Mesenchymal stem cell (in vitro differentiated cells and primary cell): ENCODE data around the gene NFS1.
A peak's percentile ranks its signal among the peaks of the same experiment; 100 is the strongest.

Experiments used
- DNase-seq: peaks from one replicate; pipeline ENCODE4 v3.0.0-alpha.2; 2013
- H2AFZ ChIP-seq: one replicate; pipeline ENCODE4 v1.6.1; 2013; ENCODE audit warnings: low read depth, mild to moderate bottlenecking, control low read depth, inconsistent platforms, low read length, moderate library complexity
- H2AK5ac ChIP-seq: 2 replicates; pipeline ENCODE4 v1.6.1; 2013; ENCODE audit warnings: low read length, moderate library complexity, mild to moderate bottlenecking, inconsistent platforms; ENCODE audit not compliant: severe bottlenecking
- H2BK120ac ChIP-seq: one replicate; pipeline ENCODE4 v1.6.1; 2013; ENCODE audit warnings: low read depth, mild to moderate bottlenecking, inconsistent platforms, low read length, moderate library complexity
- H2BK12ac ChIP-seq, 2 experiments: one replicate each; pipeline ENCODE4 v1.6.1; 2013; ENCODE audit warnings: inconsistent platforms in 2 of 2, low read length in 2 of 2, mild to moderate bottlenecking in 2 of 2, moderate library complexity in 2 of 2, control low read depth in 1 of 2
- H2BK15ac ChIP-seq: one replicate; pipeline ENCODE4 v1.6.1; 2013; ENCODE audit warnings: mild to moderate bottlenecking, low read depth, inconsistent platforms; ENCODE audit not compliant: poor library complexity, severe bottlenecking
- H2BK5ac ChIP-seq: 2 replicates; pipeline ENCODE4 v1.6.1; 2013; ENCODE audit warnings: low read depth, mild to moderate bottlenecking, low read length, control low read depth, inconsistent platforms; ENCODE audit not compliant: poor library complexity, severe bottlenecking
- H3K14ac ChIP-seq, 2 experiments: one replicate each; pipeline ENCODE4 v1.6.1; 2013; ENCODE audit warnings: inconsistent platforms in 2 of 2, low read length in 2 of 2, control low read depth in 1 of 2, mild to moderate bottlenecking in 1 of 2, moderate library complexity in 1 of 2
- H3K18ac ChIP-seq, 2 experiments: one replicate each; pipeline ENCODE4 v1.6.1; 2013; ENCODE audit warnings: inconsistent platforms in 2 of 2, low read length in 2 of 2, control low read depth in 1 of 2, low read depth in 1 of 2, mild to moderate bottlenecking in 1 of 2
- H3K23ac ChIP-seq, 2 experiments: one replicate each; pipeline ENCODE4 v1.6.1; 2013; ENCODE audit warnings: inconsistent platforms in 2 of 2, low read length in 2 of 2, mild to moderate bottlenecking in 2 of 2, moderate library complexity in 2 of 2, control low read depth in 1 of 2
- H3K27ac ChIP-seq: 2 replicates; pipeline ENCODE4 v1.5.1; 2013; ENCODE audit warnings: mild to moderate bottlenecking, moderate library complexity, low read length, control low read depth, inconsistent platforms; ENCODE audit not compliant: poor library complexity, severe bottlenecking
- H3K27me3 ChIP-seq, 2 experiments: 2 replicates each; pipeline versions ENCODE4 v1.6.1 to v1.7.0; 2013; ENCODE audit warnings: low read length in 2 of 2, mild to moderate bottlenecking in 2 of 2, moderate library complexity in 2 of 2, control low read depth in 1 of 2, inconsistent platforms in 1 of 2; ENCODE audit not compliant: control insufficient read depth in 1 of 2, insufficient read depth in 1 of 2
- H3K36me3 ChIP-seq, 2 experiments: 2 replicates each; pipeline versions ENCODE4 v1.6.1 to v1.7.0; 2013; ENCODE audit warnings: low read length in 2 of 2, control low read depth in 1 of 2, inconsistent platforms in 1 of 2, low read depth in 1 of 2, mild to moderate bottlenecking in 1 of 2; ENCODE audit not compliant: insufficient read depth in 2 of 2, control insufficient read depth in 1 of 2
- H3K4ac ChIP-seq, 2 experiments: one replicate each; pipeline ENCODE4 v1.6.1; 2013; ENCODE audit warnings: inconsistent platforms in 2 of 2, low read length in 2 of 2, mild to moderate bottlenecking in 2 of 2, moderate library complexity in 2 of 2, control low read depth in 1 of 2, low read depth in 1 of 2
- H3K4me1 ChIP-seq: 2 replicates; pipeline ENCODE4 v1.6.1; 2013; ENCODE audit warnings: low read depth, low read length, control low read depth; ENCODE audit not compliant: control insufficient read depth, insufficient read depth
- H3K4me2 ChIP-seq: 2 replicates; pipeline ENCODE4 v1.6.1; 2013; ENCODE audit warnings: low read length, mild to moderate bottlenecking, inconsistent platforms; ENCODE audit not compliant: poor library complexity, severe bottlenecking
- H3K4me3 ChIP-seq, 2 experiments: 2 replicates each; pipeline versions ENCODE4 v1.5.1 to v1.7.0; 2013; ENCODE audit warnings: low read length in 2 of 2, mild to moderate bottlenecking in 2 of 2, control low read depth in 1 of 2, low read depth in 1 of 2; ENCODE audit not compliant: insufficient read depth in 1 of 2
- H3K79me1 ChIP-seq: replicated peaks from 2 replicates; pipeline ENCODE4 v1.6.1; 2013; ENCODE audit warnings: mild to moderate bottlenecking, control low read depth, low read length, inconsistent platforms; ENCODE audit not compliant: poor library complexity, severe bottlenecking
- H3K9ac ChIP-seq: 2 replicates; pipeline ENCODE4 v1.7.0; 2013; ENCODE audit warnings: mild to moderate bottlenecking, low read length, moderate library complexity
- H3K9me3 ChIP-seq: 2 replicates; pipeline ENCODE4 v1.7.0; 2013; ENCODE audit warnings: mild to moderate bottlenecking, low read length; ENCODE audit not compliant: control insufficient read depth
- H4K8ac ChIP-seq: one replicate; pipeline ENCODE4 v1.6.1; 2013; ENCODE audit warnings: inconsistent platforms, mild to moderate bottlenecking, low read length, moderate library complexity
- H4K91ac ChIP-seq: one replicate; pipeline ENCODE4 v1.6.1; 2013; ENCODE audit warnings: mild to moderate bottlenecking, low read length, inconsistent platforms
- WGBS: methylation state at CpG from one replicate; pipeline ENCODE4 v1.1.7; 2013; ENCODE audit warnings: mixed read lengths; 5-methylcytosine and 5-hydroxymethylcytosine counted together

Gene NFS1

DNA sequence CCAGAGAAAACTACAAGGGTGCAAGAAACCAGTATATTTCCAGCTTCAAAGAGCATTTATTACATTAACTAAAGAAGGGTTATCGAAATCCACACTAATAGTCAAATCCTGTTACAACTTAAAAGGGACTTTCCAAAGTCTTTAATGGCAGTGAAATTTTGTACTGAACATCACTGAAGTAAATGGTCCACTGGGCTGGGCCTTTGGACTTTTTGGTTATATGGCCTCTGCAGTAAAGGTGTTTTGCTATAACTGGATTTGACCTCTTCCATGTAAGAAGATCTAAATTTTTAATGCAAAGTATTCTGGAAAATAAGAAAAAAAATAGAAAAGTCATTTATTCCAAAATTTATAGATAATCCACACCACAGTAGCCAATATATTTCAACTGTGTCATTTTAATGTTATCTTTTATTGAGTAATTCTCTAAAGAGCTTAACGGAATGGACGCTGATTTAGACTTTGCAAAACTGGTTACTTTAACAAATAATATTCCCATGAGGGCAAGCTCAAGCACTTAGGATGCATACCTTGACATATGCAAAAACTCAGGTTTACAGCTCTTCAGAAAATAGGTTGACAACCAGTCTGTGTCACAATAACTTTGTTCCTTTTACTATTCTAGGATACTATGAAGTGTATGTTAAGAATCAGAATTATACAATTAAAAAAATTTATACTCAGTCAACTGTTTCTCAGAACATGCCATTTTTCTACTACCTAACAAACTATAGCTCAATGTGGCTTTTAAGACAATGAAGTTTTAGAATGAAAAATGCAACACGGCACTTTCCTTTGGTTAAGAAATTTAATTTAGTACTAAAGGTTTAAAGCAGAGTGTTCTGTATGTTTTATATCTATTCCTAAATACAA, 35.9 kb upstream of the NFS1 start:
- Histone ChIP-seq H2BK12ac (no peak overlapping the region), H3K9me3 (no peaks in the 10 kb centered on the region), H2BK15ac (no peak overlapping the region), H3K79me1 (no peaks in the 10 kb centered on the region), H3K36me3 (peaks cover 31 to 97% of the 10 kb centered on the region in 2 experiments), H3K9ac (peak overlapping the region; percentile 70), H2AFZ (no peak overlapping the region), H3K18ac (no peak overlapping the region), H3K27me3 (no peaks in the 10 kb centered on the region), H4K8ac (no peak overlapping the region), H3K14ac (no peak overlapping the region), H2BK120ac (no peak overlapping the region), H2BK5ac (no peak overlapping the region), H2AK5ac (no peak overlapping the region), H3K4me1 (peaks cover 9% of the 10 kb centered on the region), H3K4ac (no peak overlapping the region), H3K27ac (no peak overlapping the region), H4K91ac (no peak overlapping the region), H3K4me3 (peak overlapping the region in 1 of 2 experiments; percentile 42), H3K23ac (no peak overlapping the region), H3K4me2 (no peak overlapping the region)
- no peak for DNase-seq
- 100% methylated on average over 2 of the region's 4 CpGs for WGBS

DNA sequence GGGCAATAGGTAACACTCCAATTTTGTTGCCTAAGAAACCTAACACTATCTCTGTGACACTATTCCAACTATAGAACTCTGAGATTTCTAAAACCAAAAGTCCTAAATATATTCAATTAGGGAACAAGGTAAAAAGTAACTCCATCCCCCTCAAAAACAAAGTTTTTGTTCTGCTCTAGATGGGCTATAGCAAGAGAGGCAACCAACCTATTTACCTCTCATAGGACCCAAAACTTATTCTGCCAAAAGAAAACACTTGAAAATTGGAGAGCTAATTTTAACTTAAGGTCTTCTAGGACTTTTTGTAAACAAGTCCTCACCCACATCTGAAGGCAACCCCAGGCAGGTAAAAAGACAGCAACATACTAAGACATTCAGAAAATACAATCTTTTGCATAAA, 35.2 kb upstream of the NFS1 start:
- no peak overlapping the region for H2BK120ac ChIP-seq
- peak overlapping the region in 1 of 2 experiments; percentile 4 for H3K4me3 ChIP-seq
- no peak overlapping the region for H2BK12ac ChIP-seq
- H2BK15ac ChIP-seq, result no peak overlapping the region
- peak overlapping the region; percentile 52 for H3K9ac ChIP-seq
- H4K91ac ChIP-seq, result no peak overlapping the region
- no peaks in the 10 kb centered on the region for H3K9me3 ChIP-seq
- no peak overlapping the region for H3K23ac ChIP-seq
- H3K18ac ChIP-seq, result no peak overlapping the region
- no peak overlapping the region for H2AK5ac ChIP-seq
- peaks cover 9% of the 10 kb centered on the region for H3K4me1 ChIP-seq
- no peak overlapping the region for H3K14ac ChIP-seq
- H3K36me3 ChIP-seq, result peaks cover 30 to 97% of the 10 kb centered on the region in 2 experiments
- no peak overlapping the region for H2AFZ ChIP-seq
- no peak overlapping the region for H3K4ac ChIP-seq
- no peak overlapping the region for H3K4me2 ChIP-seq
- H3K79me1 ChIP-seq, result no peaks in the 10 kb centered on the region
- H4K8ac ChIP-seq, result no peak overlapping the region
- H2BK5ac ChIP-seq, result no peak overlapping the region
- DNase-seq, result no peak
- no peaks in the 10 kb centered on the region for H3K27me3 ChIP-seq
- H3K27ac ChIP-seq, result no peak overlapping the region

DNA sequence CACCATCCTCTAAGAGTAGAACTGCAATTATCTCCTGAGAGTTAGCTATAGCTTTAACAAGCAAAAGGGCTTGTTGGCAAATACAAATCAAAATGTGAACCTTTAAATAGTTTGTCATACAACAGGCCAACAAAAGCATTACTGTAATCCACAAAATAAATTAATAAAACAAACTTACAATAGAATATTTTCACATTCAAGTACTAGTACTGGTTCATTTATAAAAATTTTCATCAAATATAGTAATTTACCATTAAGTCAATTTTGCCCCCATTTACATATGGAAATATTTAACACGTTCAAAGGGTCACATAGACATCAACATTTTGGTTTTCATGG, 33.5 kb upstream of the NFS1 start:
- Histone ChIP-seq H2BK15ac (no peak overlapping the region), H3K4me3 (no peak overlapping the region), H2BK5ac (no peak overlapping the region), H2BK120ac (no peak overlapping the region), H3K18ac (no peak overlapping the region), H3K9ac (peak overlapping the region; percentile 65), H3K14ac (no peak overlapping the region), H2BK12ac (no peak overlapping the region), H3K4me2 (no peak overlapping the region), H2AK5ac (no peak overlapping the region), H3K23ac (no peak overlapping the region), H2AFZ (no peak overlapping the region), H4K91ac (no peak overlapping the region), H3K4me1 (peaks cover 7% of the 10 kb centered on the region), H3K79me1 (no peaks in the 10 kb centered on the region), H3K4ac (no peak overlapping the region), H3K9me3 (no peaks in the 10 kb centered on the region), H4K8ac (no peak overlapping the region), H3K36me3 (peaks cover 30 to 97% of the 10 kb centered on the region in 2 experiments), H3K27me3 (no peaks in the 10 kb centered on the region), H3K27ac (no peak overlapping the region)
- DNase-seq, result no peak
- WGBS, result 94% methylated on average over 1 of the region's 1 CpG

DNA sequence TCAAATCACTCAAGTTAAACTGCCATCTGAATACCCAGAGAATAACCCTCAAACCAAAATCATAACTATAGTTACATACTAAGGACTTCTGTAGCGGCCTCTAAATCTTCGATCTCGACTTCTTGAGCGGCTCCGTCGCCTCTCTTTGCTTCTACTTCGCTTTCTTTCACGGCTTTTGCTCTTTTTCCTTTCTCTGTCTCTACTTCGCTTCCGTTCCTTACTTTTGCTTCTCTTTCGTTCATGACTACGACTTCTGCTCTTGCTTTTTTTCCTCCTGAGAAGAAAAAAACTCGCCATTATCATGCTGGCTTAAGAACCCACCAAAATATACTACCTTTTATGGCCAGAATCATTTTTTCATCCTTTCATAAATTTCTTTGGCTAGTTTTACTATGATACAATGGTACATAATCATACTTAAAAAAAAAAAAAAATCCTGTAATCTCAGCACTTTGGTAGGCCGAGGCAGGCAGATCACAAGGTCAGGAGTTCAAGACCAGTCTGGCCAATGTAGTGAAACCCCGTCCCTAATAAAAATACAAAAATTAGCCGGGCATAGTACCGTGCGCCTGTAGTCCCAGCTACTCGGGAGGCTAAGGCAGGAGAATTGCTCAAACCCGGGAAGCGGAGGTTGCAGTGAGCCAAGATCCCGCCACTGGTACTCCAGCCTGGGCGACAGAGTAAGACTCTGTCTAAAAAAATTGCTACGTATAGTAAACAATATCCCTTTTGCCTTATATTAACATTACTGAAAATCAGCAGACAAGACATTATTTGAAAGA, 32.9 kb upstream of the NFS1 start:
- H2AK5ac ChIP-seq, result no peak overlapping the region
- H3K9ac ChIP-seq, result peak overlapping the region; percentile 65
- H2BK120ac ChIP-seq, result no peak overlapping the region
- no peak overlapping the region for H2BK12ac ChIP-seq
- no peaks in the 10 kb centered on the region for H3K79me1 ChIP-seq
- H4K8ac ChIP-seq, result no peak overlapping the region
- H3K4me2 ChIP-seq, result no peak overlapping the region
- WGBS, result 97% methylated on average over 23 of the region's 24 CpGs
- H3K18ac ChIP-seq, result no peak overlapping the region
- H3K4ac ChIP-seq, result no peak overlapping the region
- H2AFZ ChIP-seq, result no peak overlapping the region
- no peak overlapping the region for H3K23ac ChIP-seq
- no peak for DNase-seq
- H4K91ac ChIP-seq, result no peak overlapping the region
- peaks cover 6% of the 10 kb centered on the region for H3K4me1 ChIP-seq
- peaks cover 30 to 96% of the 10 kb centered on the region in 2 experiments for H3K36me3 ChIP-seq
- H2BK5ac ChIP-seq, result no peak overlapping the region
- no peak overlapping the region for H3K4me3 ChIP-seq
- H3K27ac ChIP-seq, result peak overlapping the region; percentile 20
- H3K27me3 ChIP-seq, result no peaks in the 10 kb centered on the region
- no peak overlapping the region for H2BK15ac ChIP-seq
- H3K14ac ChIP-seq, result no peak overlapping the region
- no peaks in the 10 kb centered on the region for H3K9me3 ChIP-seq
